Endothelial cell of umbilical vein (primary cell): ENCODE results near the gene LIPA. TPM values are rescaled to one million over a fixed set of nuclear protein-coding genes. Genes with fewer than 3 reads are reported as not detected.

Experiments used
- BruUV-seq: library from RNA; stranded (reverse); fragments of 400-500 nt; replicated peaks from 2 replicates; lab custom pipeline; 2021; lab: Mats Ljungman, UMichigan
- CTCF ChIA-PET: fragments of 300-600, 350-600 bp; sonication (Branson Sonifier 250); formaldehyde crosslinking; loops from one replicate; lab custom pipeline; 2021; ENCODE audit warnings: antibody characterized with exemption, inconsistent platforms; lab: Charles Lee
- POLR2A ChIA-PET: fragments of 300-600, 350-600 bp; sonication (Branson Sonifier 250); formaldehyde crosslinking; loops from one replicate; lab custom pipeline; 2021; ENCODE audit warnings: antibody characterized with exemption, inconsistent platforms; lab: Charles Lee
- DNase-seq: peaks from one replicate; pipeline ENCODE4 v3.0.0-alpha.2; 2011; ENCODE audit warnings: low read depth, low spot score
- FAIRE-seq: peaks from 2 replicates; lab custom pipeline; 2011; peaks lifted over from hg19 to GRCh38; lab: Jason Lieb, UNC
- H2AFZ ChIP-seq: 2 replicates; pipeline ENCODE4 v1.6.0; 2012; ENCODE audit warnings: low read depth, low read length, control low read depth, inconsistent platforms
- H3K27ac ChIP-seq: 2 replicates; pipeline ENCODE4 v1.5.1; 2011; ENCODE audit warnings: low read depth, mild to moderate bottlenecking, control low read depth, low read length, moderate library complexity; ENCODE audit not compliant: insufficient read depth
- H3K27me3 ChIP-seq, 2 experiments: 2 replicates each; pipeline versions ENCODE4 v1.6.0 to v1.6.1; 2011; ENCODE audit warnings: low read length in 2 of 2, mixed read lengths in 1 of 2; ENCODE audit not compliant: control insufficient read depth in 2 of 2, insufficient read depth in 2 of 2
- H3K36me3 ChIP-seq, 2 experiments: 2 replicates in 1 of 2; 3 replicates in 1 of 2; pipeline ENCODE4 v1.5.1; 2011; ENCODE audit warnings: low read length in 2 of 2, mild to moderate bottlenecking in 1 of 2, moderate library complexity in 1 of 2; ENCODE audit not compliant: control insufficient read depth in 2 of 2, insufficient read depth in 2 of 2; ENCODE audit errors: extremely low read depth in 1 of 2
- H3K4me1 ChIP-seq: 3 replicates; pipeline ENCODE4 v1.5.1; 2011; ENCODE audit warnings: mild to moderate bottlenecking, low read length; ENCODE audit not compliant: control insufficient read depth, insufficient read depth; ENCODE audit errors: extremely low read depth
- H3K4me2 ChIP-seq: 2 replicates; pipeline ENCODE4 v1.6.1; 2011; ENCODE audit warnings: low read length, control low read depth, mixed read lengths; ENCODE audit not compliant: insufficient read depth
- H3K4me3 ChIP-seq, 3 experiments: fragments of 200-600 bp in 1 of 3; sonication (generic), shearing (Covaris generic) in 1 of 3; replicated peaks in 1 of 3; 2 replicates each; pipeline ENCODE4 v1.5.1; 2011 to 2016; ENCODE audit warnings: control low read depth in 3 of 3, low read length in 3 of 3, mild to moderate bottlenecking in 2 of 3, inconsistent platforms in 1 of 3, low read depth in 1 of 3, moderate library complexity in 1 of 3; ENCODE audit not compliant: insufficient read depth in 1 of 3
- H3K79me2 ChIP-seq: 2 replicates; pipeline ENCODE4 v1.6.0; 2012; ENCODE audit warnings: low read length, inconsistent platforms; ENCODE audit not compliant: control insufficient read depth, insufficient read depth
- H3K9ac ChIP-seq: replicated peaks from 2 replicates; pipeline ENCODE3; 2011; ENCODE audit warnings: low read length, control low read depth; ENCODE audit not compliant: insufficient read depth; ENCODE audit errors: extremely low read depth
- H3K9me1 ChIP-seq: replicated peaks from 3 replicates; pipeline ENCODE4 v1.6.0; 2011; ENCODE audit warnings: mild to moderate bottlenecking, low read length; ENCODE audit not compliant: control insufficient read depth, insufficient read depth; ENCODE audit errors: extremely low read depth
- H3K9me3 ChIP-seq: replicated peaks from 2 replicates; pipeline ENCODE4 v1.5.1; 2012; ENCODE audit warnings: low read length, inconsistent platforms; ENCODE audit not compliant: control insufficient read depth, insufficient read depth
- H4K20me1 ChIP-seq: replicated peaks from 2 replicates; pipeline ENCODE3; 2011; ENCODE audit warnings: mild to moderate bottlenecking, low read length; ENCODE audit not compliant: control insufficient read depth, insufficient read depth; ENCODE audit errors: extremely low read depth
- EZH2 ChIP-seq: IDR thresholded peaks from 2 replicates; pipeline ENCODE4 v1.6.1; 2012; ENCODE audit warnings: borderline replicate concordance, low read depth, mild to moderate bottlenecking, moderate library complexity, low read length, inconsistent platforms; ENCODE audit not compliant: severe bottlenecking
- FOS ChIP-seq: IDR thresholded peaks from 2 replicates; pipeline ENCODE4 v1.6.1; 2011; ENCODE audit warnings: mild to moderate bottlenecking, low read length, moderate library complexity, borderline replicate concordance; ENCODE audit not compliant: insufficient read depth
- JUN ChIP-seq: IDR thresholded peaks from 2 replicates; pipeline ENCODE4 v1.6.1; 2011; ENCODE audit warnings: borderline replicate concordance, low read depth; ENCODE audit not compliant: insufficient read length, insufficient read depth
- MAX ChIP-seq: IDR thresholded peaks from 2 replicates; pipeline ENCODE4 v1.6.1; 2011; ENCODE audit not compliant: insufficient read depth, insufficient read length
- MYC ChIP-seq: IDR thresholded peaks from one replicate; pipeline ENCODE4 v1.6.1; 2011; ENCODE audit warnings: mild to moderate bottlenecking, low read depth, low read length
- POLR2A ChIP-seq: IDR thresholded peaks from 2 replicates; pipeline ENCODE4 v1.6.1; 2012; ENCODE audit warnings: low read depth, mild to moderate bottlenecking, control low read depth, low read length
- POLR2AphosphoS5 ChIP-seq: IDR thresholded peaks from 2 replicates; pipeline ENCODE4 v1.6.1; 2012; ENCODE audit warnings: low read depth, mild to moderate bottlenecking, control low read depth, low read length, moderate library complexity; ENCODE audit not compliant: insufficient read depth
- dilution Hi-C: fragments of 300-500 bp; cut with MboI; formaldehyde crosslinking; loops from one replicate; pipeline ENCODE4 v1.15.0; 2019; ENCODE audit warnings: low sequenced_read_pairs; ENCODE audit not compliant: extremely low pct_ligation_motif_present
- intact Hi-C: fragments of 100-400 bp; cut with micrococcal nuclease; formaldehyde crosslinking; loops from one replicate; pipeline ENCODE4 v1.10.0; 2022
- polyA plus RNA-seq, 4 experiments: library from polyadenylated mRNA; depleted of rRNA in 3 of 4; stranded (reverse) in 3 of 4; unstranded in 1 of 4; fragments of >200 nt; gene quantifications; 2 replicates each; pipeline versions ENCODE4 v1.2.1 to v1.2.3, GENCODE V29; 2011 to 2012; ENCODE audit warnings: missing spikeins in 1 of 4
- total RNA-seq: library from RNA; stranded (reverse); gene quantifications from 2 replicates; pipeline ENCODE4 v1.2.3, GENCODE V29; 2021

LIPA gene
- total and polyA plus RNA-seq, 2 donors (not counting 3 experiments of a cell fraction or from before 2014, with no cell fraction given): 24.0 to 41.1 TPM

- CTCF ChIA-PET: interaction anchor here (0.7 to 6.4 kb wide), 23 partner anchors 8 to 642 kb away, joined by 3 to 52 read pairs (median 4); partner anchors contain the start of genes FAS and RNLS
- no peak for TF ChIP-seq FOS
- no peak for TF ChIP-seq JUN
- TF ChIP-seq EZH2: no peak
- no peak for TF ChIP-seq MYC
- TF ChIP-seq POLR2AphosphoS5: no peak
- TF ChIP-seq POLR2A: no peak
- TF ChIP-seq MAX: peak; percentile 23
Measured at GRCh38 chr10:89207181-89207800, 44.3 kb downstream of the LIPA start, which contains the start of gene CH25H. CH25H (minus strand) TSS chr10:89207317; CDS start chr10:89207292, 25 bp downstream.

More at GRCh38 chr10:89207181-89207800, 44.3 kb downstream of the LIPA start, which contains the start of gene CH25H:
- Histone ChIP-seq H3K27ac (peak within 1 kb of the TSS; percentile 7), H3K36me3 (no peaks in the 10 kb centered on the region), H3K9ac (peak within 1 kb of the TSS; percentile 50), H3K79me2 (no peaks in the 10 kb centered on the region), H3K27me3 (peaks cover 16 to 27% of the 10 kb centered on the region in 2 experiments), H3K4me3 (peak within 1 kb of the TSS; percentile 34 to 84 (median 49)), H3K9me1 (no peaks in the 10 kb centered on the region), H3K4me1 (peaks cover 23% of the 10 kb centered on the region), H4K20me1 (no peaks in the 10 kb centered on the region), H2AFZ (peak within 1 kb of the TSS; percentile 92), H3K9me3 (no peaks in the 10 kb centered on the region), H3K4me2 (peak within 1 kb of the TSS; percentile 98)
- FAIRE-seq (peak; percentile 76), DNase-seq (peak; percentile 76)
- dilution Hi-C loops (loop anchor here (25.0 kb wide), 1 partner anchor 220 kb away; the partner anchor contains the start of gene FAS), intact Hi-C loops (loop anchor here (1.0 to 2.0 kb wide), 3 partner anchors 62 to 216 kb away; partner anchors contain the start of gene FAS)
- no TSS peak for BruUV-seq
- POLR2A ChIA-PET: interaction anchor here (0.9 to 1.1 kb wide), 3 partner anchors 144 to 204 kb away, joined by 3 read pairs; no protein-coding TSS in a partner anchor
